Ishikawa (cell line): ENCODE results near the gene ANK3.

Source experiments
- EGR1 ChIP-seq: IDR thresholded peaks from 2 replicates; pipeline ENCODE4 v1.6.1; 2012
- EP300 ChIP-seq: IDR thresholded peaks from 2 replicates; pipeline ENCODE4 v1.6.1; 2012; ENCODE audit warnings: borderline replicate concordance
- TF ChIP-seq, protein P1 (sequence below): IDR thresholded peaks from 2 replicates; pipeline ENCODE4 v1.6.1; 2012; ENCODE audit warnings: low read depth, mild to moderate bottlenecking

- TF ChIP-seq EGR1 (no peak), EP300 (no peak)
- TF ChIP-seq, protein P1, sequence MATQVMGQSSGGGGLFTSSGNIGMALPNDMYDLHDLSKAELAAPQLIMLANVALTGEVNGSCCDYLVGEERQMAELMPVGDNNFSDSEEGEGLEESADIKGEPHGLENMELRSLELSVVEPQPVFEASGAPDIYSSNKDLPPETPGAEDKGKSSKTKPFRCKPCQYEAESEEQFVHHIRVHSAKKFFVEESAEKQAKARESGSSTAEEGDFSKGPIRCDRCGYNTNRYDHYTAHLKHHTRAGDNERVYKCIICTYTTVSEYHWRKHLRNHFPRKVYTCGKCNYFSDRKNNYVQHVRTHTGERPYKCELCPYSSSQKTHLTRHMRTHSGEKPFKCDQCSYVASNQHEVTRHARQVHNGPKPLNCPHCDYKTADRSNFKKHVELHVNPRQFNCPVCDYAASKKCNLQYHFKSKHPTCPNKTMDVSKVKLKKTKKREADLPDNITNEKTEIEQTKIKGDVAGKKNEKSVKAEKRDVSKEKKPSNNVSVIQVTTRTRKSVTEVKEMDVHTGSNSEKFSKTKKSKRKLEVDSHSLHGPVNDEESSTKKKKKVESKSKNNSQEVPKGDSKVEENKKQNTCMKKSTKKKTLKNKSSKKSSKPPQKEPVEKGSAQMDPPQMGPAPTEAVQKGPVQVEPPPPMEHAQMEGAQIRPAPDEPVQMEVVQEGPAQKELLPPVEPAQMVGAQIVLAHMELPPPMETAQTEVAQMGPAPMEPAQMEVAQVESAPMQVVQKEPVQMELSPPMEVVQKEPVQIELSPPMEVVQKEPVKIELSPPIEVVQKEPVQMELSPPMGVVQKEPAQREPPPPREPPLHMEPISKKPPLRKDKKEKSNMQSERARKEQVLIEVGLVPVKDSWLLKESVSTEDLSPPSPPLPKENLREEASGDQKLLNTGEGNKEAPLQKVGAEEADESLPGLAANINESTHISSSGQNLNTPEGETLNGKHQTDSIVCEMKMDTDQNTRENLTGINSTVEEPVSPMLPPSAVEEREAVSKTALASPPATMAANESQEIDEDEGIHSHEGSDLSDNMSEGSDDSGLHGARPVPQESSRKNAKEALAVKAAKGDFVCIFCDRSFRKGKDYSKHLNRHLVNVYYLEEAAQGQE, result no peak
Observed at GRCh38 chr10:60134548-60134947, 255.1 kb downstream of the ANK3 start.
